ENCODE measurements around the gene TRIM34. TPM values are rescaled to one million over a fixed set of nuclear protein-coding genes. Genes with fewer than 3 reads are reported as not detected.

Gene TRIM34
- polyA plus RNA-seq, 1 donor from 2014 or later, result 22.9 TPM

DNA sequence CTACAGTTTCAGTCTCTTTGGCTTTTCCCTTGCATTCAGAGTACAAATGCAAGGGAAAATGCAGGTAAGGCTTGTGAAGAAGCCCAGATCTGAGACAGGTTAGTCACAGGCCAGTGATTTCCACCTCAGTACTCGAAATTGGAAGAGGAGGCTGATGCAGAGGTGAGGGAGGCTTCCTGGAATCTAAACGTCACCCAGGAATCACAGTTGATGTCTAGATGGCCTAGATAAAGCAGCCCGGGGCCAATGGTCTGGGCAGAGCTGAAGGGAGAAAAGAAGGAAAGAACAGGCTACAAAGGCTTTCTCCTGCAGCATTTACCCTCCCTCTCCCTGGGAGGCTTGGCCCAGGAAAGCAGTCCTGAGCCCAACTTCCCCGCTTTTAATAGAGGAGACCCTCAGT, 19.9 kb upstream of the TRIM34 start:
- H3K27me3 Mint-ChIP-seq, result no peaks in the 10 kb centered on the region
- no peak overlapping the region for H3K27ac Mint-ChIP-seq
- H3K4me3 Mint-ChIP-seq, result no peak overlapping the region
- H3K9me3 Mint-ChIP-seq, result no peaks in the 10 kb centered on the region
- H3K36me3 Mint-ChIP-seq, result no peaks in the 10 kb centered on the region
- peaks cover 0 to 2% (median 0%) of the 10 kb centered on the region in 3 donors for H3K4me1 Mint-ChIP-seq

DNA sequence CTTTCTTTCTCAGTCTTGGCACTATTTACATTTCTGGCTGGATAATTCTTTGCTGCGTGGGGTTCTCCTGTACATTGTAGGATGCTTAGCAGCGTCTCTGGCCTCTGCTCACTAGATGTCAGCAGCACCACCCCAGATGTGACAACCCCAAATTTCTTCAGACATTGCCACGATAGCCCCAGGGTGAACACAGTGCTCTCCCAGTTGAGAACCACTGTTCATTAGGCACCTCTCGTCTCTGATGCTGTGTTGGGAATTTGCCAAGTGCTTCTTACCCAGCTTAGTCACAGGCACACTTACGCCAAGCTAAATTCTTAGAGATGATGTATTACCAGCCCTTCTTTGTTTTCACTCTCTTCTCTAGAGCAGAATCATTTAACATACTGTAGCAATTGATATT, 19.0 kb upstream of the TRIM34 start:
- no peaks in the 10 kb centered on the region for H3K4me1 Mint-ChIP-seq
- no peak overlapping the region for H3K27ac Mint-ChIP-seq
- peaks cover 0 to 3% (median 0%) of the 10 kb centered on the region in 3 donors for H3K9me3 Mint-ChIP-seq
- H3K27me3 Mint-ChIP-seq, result no peaks in the 10 kb centered on the region
- H3K4me3 Mint-ChIP-seq, result no peak overlapping the region
- H3K36me3 Mint-ChIP-seq, result no peaks in the 10 kb centered on the region

DNA sequence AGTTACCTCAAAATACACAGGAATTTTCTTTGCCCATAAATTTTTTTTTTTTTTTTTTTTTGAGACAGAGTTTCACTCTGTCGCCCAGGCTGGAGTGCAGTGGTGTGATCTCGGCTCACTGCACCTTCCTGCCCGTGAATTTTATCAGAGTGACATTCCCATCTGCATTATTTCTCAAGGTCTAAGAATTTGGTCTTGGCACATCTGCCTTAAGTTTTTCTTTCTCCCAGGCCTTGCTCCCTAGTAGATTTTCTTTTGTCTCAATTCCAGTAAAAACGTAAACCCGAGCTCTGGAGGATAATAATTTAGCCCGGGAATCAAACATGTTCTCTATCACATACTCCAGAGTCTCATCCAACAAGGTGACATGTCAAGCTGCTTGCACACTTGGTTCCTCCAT, 16.0 kb upstream of the TRIM34 start:
- Mint-ChIP-seq H3K36me3 (no peaks in the 10 kb centered on the region), H3K27me3 (no peaks in the 10 kb centered on the region)

DNA sequence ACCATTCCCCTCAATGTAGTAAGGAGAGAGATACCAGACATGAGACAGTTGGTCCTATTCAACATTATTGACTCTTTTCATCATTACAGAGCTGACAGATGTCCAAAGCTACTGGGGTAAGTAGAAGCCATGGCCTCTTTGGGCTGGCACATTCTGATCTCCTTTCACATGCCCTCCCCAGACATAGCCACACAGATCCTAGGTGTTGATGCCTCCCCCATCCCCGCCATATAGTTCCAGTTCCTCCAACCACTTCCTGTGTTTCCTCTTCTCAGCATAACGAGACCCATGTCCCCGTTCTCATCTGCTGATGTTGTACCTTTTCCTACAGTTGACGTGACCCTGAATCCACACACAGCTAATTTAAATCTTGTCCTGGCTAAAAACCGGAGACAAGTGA, 14.4 kb upstream of the TRIM34 start:
- Mint-ChIP-seq H3K27ac (no peak overlapping the region), H3K27me3 (no peaks in the 10 kb centered on the region), H3K9me3 (peaks cover 0 to 3% (median 0%) of the 10 kb centered on the region in 3 donors), H3K4me3 (no peak overlapping the region), H3K4me1 (no peaks in the 10 kb centered on the region), H3K36me3 (no peaks in the 10 kb centered on the region)

More for the DNA sequence above, 16.0 kb upstream of the TRIM34 start:
- H3K4me1 Mint-ChIP-seq, result no peaks in the 10 kb centered on the region
- no peak overlapping the region for H3K4me3 Mint-ChIP-seq
- peaks cover 0 to 3% (median 0%) of the 10 kb centered on the region in 3 donors for H3K9me3 Mint-ChIP-seq
- no peak overlapping the region for H3K27ac Mint-ChIP-seq

DNA sequence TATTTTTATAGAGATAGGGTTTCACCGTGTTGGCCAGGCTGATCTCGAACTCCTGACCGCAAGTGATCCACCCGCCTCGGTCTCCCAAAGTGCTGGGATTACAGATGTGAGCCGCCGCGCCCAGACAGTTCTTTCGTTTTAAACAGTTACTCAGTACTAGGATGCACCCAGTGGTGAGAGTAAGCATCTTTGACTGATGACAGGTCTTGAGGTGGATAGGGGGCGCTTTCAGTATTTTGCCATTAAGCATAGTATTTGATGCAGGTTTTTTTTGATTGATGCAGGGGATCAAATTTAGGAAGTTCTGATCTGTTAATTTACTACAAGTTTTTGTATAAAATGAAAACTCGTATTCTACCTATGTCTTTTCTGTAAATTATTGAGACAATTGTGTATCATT, 13.2 kb upstream of the TRIM34 start:
- Mint-ChIP-seq H3K4me1 (no peaks in the 10 kb centered on the region), H3K9me3 (peaks cover 0 to 3% (median 0%) of the 10 kb centered on the region in 3 donors), H3K36me3 (no peaks in the 10 kb centered on the region), H3K27ac (no peak overlapping the region), H3K27me3 (no peaks in the 10 kb centered on the region), H3K4me3 (no peak overlapping the region)

DNA sequence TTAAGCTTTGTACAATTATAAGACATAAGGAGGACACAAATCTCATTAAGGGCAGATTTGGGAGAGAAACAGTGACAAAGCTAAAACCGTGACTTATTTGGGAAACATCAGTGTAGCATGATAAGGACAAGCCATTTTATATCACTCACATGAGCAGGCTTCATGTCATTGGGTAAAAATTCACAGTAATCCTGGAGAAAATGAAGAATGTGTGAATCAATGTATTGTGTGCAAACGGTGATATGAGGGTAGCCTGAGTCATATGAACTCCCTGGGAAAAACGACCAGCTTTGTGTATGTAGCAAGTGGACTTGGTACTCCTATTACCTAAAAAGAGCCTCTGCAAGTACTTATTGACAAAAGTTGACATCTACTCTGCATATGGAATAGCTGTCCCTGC, 6.0 kb upstream of the TRIM34 start:
- no peaks in the 10 kb centered on the region for H3K27me3 Mint-ChIP-seq
- H3K4me1 Mint-ChIP-seq, result peaks cover 0 to 4% (median 0%) of the 10 kb centered on the region in 3 donors

DNA sequence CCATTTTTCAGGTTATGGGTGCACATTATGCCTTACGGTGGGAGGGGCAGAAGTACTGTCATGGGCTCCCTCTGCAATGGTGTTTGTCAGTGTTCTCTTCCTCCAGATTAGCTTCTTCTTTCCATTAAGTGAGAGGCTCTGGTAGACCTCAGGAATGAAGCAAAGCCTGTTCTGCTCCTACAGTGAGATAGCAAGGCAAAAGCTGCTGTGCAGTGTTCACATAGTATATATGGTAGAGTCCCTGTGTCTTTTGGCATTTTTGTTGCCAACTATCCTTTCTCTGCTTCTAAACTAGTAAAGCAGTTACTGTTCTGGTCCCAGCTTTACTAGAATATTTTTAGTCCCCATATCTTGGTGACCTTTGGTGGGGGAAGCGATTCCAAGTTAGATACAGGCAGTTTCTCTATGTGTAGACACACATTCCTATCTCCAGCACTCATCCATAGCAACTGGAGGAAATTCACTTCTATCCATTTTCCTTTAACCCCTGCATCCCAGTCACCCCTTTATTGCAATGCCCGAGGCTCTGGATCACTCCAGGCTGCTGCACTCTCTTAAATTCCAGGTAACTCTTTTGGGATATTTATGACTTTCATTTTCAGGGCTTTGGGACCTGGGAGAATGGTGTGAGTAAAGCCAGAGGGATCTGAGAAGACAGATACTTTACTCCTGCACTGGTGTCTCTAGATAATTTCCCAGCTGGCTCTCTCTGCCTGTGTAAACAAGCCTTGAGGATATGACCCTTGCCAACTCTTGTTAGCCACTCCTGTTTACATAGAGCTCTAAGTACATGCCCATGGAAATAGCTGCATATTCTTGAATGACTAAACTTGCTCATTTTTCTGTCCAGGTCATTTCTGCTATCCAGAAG, 3.9 kb upstream of the TRIM34 start:
- no peak overlapping the region for H3K4me3 Mint-ChIP-seq
- H3K4me1 Mint-ChIP-seq, result peaks cover 3 to 22% (median 12%) of the 10 kb centered on the region in 3 donors
- no peaks in the 10 kb centered on the region for H3K9me3 Mint-ChIP-seq
- H3K36me3 Mint-ChIP-seq, result peaks cover 3% of the 10 kb centered on the region
- H3K27me3 Mint-ChIP-seq, result no peaks in the 10 kb centered on the region
- no peak overlapping the region for H3K27ac Mint-ChIP-seq

More for the DNA sequence above, 6.0 kb upstream of the TRIM34 start:
- no peak overlapping the region for H3K27ac Mint-ChIP-seq
- H3K36me3 Mint-ChIP-seq, result peaks cover 3% of the 10 kb centered on the region
- H3K4me3 Mint-ChIP-seq, result no peak overlapping the region
- no peaks in the 10 kb centered on the region for H3K9me3 Mint-ChIP-seq

DNA sequence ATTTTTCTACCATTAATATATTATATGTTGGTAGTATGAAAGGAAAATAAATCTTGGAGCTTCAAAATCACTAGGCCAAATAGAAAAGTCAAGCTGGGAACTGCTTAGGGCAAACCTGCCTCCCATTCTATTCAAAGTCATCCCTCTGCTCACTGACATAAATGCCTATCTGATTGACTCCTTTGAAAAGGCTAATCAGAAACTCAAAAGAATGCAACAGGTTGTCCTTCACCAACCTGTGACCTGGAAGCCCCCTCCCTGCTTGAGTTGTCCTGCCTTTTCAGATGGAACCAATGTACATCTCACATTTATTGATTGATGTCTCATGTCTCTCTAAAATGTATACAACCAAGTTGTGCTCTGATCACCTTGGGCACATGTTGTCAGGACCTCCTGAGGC, 3.2 kb upstream of the TRIM34 start:
- H3K9me3 Mint-ChIP-seq, result no peaks in the 10 kb centered on the region
- H3K36me3 Mint-ChIP-seq, result peaks cover 6% of the 10 kb centered on the region
- H3K4me1 Mint-ChIP-seq, result peaks cover 8 to 28% (median 17%) of the 10 kb centered on the region in 3 donors
- H3K4me3 Mint-ChIP-seq, result peak overlapping the region in 1 of 4 donors; percentile 16
- peak overlapping the region in 1 of 3 donors; percentile 76 for H3K27ac Mint-ChIP-seq
- H3K27me3 Mint-ChIP-seq, result no peaks in the 10 kb centered on the region

DNA sequence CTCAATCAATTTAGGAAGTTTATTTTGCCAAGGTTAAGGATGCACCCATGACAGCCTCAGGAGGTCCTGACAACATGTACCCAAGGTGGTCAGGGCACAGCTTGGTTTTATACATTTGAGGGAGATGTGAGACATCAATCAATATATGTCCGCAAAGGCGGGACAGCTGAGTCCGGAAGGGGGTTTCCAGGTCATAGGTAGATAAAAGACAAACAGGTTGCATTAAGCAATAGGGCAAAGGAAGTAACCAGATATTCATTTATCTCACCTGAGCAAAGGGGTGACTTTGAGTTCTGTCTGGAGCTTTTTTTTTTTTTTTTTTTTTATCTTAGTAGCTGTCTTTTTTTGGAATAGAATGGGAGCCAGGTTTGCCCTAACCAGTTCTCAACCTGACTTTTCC, 2.0 kb upstream of the TRIM34 start:
- peaks cover 13% of the 10 kb centered on the region for H3K36me3 Mint-ChIP-seq

DNA sequence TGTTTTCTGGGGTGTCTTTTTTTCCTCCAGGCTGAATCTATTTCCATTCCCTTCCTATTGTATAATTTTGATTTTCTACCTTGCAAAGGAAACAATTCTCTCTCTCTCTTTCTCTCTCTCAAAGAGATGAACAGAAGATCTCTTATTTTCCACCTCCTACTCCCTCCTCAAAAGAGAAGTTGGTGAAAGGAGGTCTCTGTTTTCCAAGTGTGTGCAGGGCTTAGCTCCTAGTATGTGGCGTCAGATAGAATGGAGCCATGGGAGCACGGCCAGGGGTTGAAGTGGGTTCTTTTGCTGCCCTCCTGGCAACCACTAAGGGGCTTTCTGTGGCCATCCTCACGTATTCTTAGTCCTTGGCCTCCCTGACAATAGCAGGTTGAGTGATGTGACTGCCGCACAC, 480 bp downstream of the TRIM34 start:
- Mint-ChIP-seq H3K27me3 (no peaks in the 10 kb centered on the region), H3K4me3 (peak overlapping the region; percentile 75 to 96 (median 95)), H3K27ac (peak overlapping the region; percentile 18 to 96 (median 95)), H3K36me3 (peaks cover 18% of the 10 kb centered on the region), H3K4me1 (peaks cover 21 to 50% (median 23%) of the 10 kb centered on the region in 3 donors), H3K9me3 (no peaks in the 10 kb centered on the region)

More for the DNA sequence above, 2.0 kb upstream of the TRIM34 start:
- Mint-ChIP-seq H3K4me3 (peak overlapping the region in 3 of 4 donors; percentile 30 to 44 (median 39)), H3K9me3 (no peaks in the 10 kb centered on the region), H3K27ac (no peak overlapping the region), H3K4me1 (peaks cover 18 to 40% (median 23%) of the 10 kb centered on the region in 3 donors), H3K27me3 (no peaks in the 10 kb centered on the region)

DNA sequence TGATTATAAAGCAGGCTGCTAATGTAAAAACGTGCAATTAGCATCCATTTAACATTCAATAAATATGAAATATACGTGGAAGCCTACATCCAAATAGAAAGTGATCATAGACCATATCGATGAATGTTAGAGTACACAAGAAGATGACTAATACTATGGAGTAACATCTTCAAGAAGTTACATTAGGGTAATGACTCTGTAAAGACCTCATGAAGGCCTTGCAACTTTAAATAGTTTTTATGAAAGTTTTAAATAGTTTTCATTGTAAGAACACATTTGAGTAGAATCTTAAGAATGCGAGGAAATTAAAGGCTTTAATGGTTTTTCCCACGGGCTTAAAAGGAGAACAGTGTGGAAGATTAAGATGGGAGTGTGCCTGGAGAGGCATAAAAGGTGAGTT, 1.4 kb downstream of the TRIM34 start:
- Mint-ChIP-seq H3K4me1 (peaks cover 31 to 53% (median 31%) of the 10 kb centered on the region in 3 donors), H3K4me3 (peak overlapping the region; percentile 75 to 96 (median 95)), H3K9me3 (no peaks in the 10 kb centered on the region), H3K27me3 (no peaks in the 10 kb centered on the region), H3K36me3 (peaks cover 16% of the 10 kb centered on the region), H3K27ac (peak overlapping the region in 1 of 3 donors; percentile 18)

DNA sequence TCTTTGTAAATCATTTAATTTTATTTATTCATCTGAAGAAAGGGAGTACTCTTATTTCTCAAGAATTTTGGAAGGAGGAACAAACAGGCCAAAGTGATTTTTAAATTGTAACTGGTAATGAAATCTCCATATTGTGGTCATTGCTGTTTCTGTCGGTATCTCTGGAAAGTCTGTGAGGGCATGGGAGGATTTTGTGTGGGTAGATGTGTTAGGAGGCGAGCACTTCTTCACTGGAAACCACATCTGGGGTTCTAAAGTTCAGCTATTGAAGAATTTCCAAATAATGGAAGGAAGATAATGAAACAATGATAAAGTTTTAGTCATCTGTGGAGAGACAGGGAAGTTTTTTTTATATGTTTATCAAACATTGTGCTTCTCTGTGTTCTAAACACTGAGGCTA, 6.6 kb downstream of the TRIM34 start:
- H3K9me3 Mint-ChIP-seq, result no peaks in the 10 kb centered on the region
- H3K4me1 Mint-ChIP-seq, result peaks cover 36 to 42% (median 40%) of the 10 kb centered on the region in 3 donors
- peaks cover 16% of the 10 kb centered on the region for H3K36me3 Mint-ChIP-seq
- H3K4me3 Mint-ChIP-seq, result peak overlapping the region in 2 of 4 donors; percentile 28 to 87
- peak overlapping the region; percentile 44 to 87 (median 59) for H3K27ac Mint-ChIP-seq
- no peaks in the 10 kb centered on the region for H3K27me3 Mint-ChIP-seq

DNA sequence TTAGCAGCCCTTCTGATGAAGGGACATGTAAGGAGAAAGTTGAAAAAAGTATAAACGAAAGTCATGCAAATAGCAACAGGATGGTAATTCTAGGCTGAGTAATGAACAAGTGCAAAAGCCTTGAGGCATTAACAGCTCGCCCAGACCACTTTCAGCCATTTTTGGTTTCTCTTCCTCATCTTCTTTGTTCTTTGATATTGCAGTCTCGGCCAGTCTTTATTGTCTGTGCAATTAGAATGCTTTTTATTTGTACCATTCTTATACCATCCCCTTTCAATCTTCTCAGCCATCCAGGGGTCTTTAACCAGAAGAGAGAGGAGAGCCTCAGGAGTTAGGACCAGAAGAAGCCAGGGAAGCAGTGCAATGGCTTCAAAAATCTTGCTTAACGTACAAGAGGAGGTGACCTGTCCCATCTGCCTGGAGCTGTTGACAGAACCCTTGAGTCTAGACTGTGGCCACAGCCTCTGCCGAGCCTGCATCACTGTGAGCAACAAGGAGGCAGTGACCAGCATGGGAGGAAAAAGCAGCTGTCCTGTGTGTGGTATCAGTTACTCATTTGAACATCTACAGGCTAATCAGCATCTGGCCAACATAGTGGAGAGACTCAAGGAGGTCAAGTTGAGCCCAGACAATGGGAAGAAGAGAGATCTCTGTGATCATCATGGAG, 7.3 kb downstream of the TRIM34 start:
- H3K27ac Mint-ChIP-seq, result peak overlapping the region; percentile 44 to 87 (median 78)
- H3K4me3 Mint-ChIP-seq, result peak overlapping the region; percentile 28 to 90 (median 74)
- peaks cover 15% of the 10 kb centered on the region for H3K36me3 Mint-ChIP-seq
- H3K4me1 Mint-ChIP-seq, result peaks cover 32 to 42% (median 35%) of the 10 kb centered on the region in 3 donors
- no peaks in the 10 kb centered on the region for H3K27me3 Mint-ChIP-seq
- H3K9me3 Mint-ChIP-seq, result no peaks in the 10 kb centered on the region

DNA sequence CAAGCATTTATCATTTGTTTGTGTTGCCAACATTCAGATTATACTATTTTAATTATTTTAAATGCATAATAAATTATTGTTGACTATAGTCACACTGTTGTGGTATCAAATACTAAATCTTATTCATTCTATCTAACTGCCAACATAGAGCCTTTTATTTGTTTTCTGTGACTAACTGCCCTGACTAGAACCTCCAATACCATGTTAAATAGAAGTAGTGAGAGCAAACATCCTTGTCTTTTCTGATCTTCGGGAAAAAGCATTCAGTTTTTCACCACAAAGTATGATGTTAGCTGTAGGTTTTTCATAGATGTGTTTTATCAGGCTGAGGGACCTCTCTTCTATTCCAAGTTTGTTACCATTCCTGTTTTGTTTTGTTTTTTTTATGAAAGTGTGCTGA, 15.2 kb downstream of the TRIM34 start:
- Mint-ChIP-seq H3K36me3 (peaks cover 31% of the 10 kb centered on the region), H3K4me1 (peaks cover 0 to 1% (median 0%) of the 10 kb centered on the region in 3 donors), H3K9me3 (no peaks in the 10 kb centered on the region), H3K27ac (no peak overlapping the region), H3K4me3 (no peak overlapping the region), H3K27me3 (no peaks in the 10 kb centered on the region)

DNA sequence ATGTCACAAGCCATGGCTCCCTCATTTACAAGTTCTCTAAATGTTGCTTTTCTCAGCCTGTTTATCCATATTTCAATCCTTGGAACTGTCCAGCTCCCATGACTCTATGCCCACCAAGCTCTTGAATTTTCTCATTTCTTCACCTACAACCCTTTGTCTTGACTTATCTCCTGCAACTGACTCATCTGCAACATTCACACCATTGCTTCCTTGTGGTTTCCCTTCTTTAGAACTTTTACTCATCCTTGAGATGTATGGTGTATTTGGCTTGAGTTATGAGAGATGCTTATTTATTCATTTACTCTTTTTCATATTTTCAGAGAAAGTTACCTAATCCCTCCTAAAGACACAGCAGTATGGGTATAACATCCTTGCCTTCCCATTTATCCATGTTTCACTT, 18.8 kb downstream of the TRIM34 start:
- H3K27me3 Mint-ChIP-seq, result no peaks in the 10 kb centered on the region
- H3K9me3 Mint-ChIP-seq, result no peaks in the 10 kb centered on the region
- H3K27ac Mint-ChIP-seq, result no peak overlapping the region
- H3K4me3 Mint-ChIP-seq, result no peak overlapping the region
- H3K4me1 Mint-ChIP-seq, result peaks cover 0 to under 1% (median 0%) of the 10 kb centered on the region in 3 donors
- peaks cover 23% of the 10 kb centered on the region for H3K36me3 Mint-ChIP-seq

All from IgD-negative memory B cell (primary cell).